GM18873 (cell line): Measurements from ENCODE around the gene DCAKD.

Source experiments
- ATAC-seq: cut with Tn5 transposase; IDR thresholded peaks from one replicate; pipeline ENCODE4 v1.9.1; 2021; ENCODE audit warnings: mild to moderate bottlenecking, moderate library complexity, moderate number of reproducible peaks; ENCODE audit not compliant: unreplicated experiment, low FRiP score

Gene DCAKD

DNA sequence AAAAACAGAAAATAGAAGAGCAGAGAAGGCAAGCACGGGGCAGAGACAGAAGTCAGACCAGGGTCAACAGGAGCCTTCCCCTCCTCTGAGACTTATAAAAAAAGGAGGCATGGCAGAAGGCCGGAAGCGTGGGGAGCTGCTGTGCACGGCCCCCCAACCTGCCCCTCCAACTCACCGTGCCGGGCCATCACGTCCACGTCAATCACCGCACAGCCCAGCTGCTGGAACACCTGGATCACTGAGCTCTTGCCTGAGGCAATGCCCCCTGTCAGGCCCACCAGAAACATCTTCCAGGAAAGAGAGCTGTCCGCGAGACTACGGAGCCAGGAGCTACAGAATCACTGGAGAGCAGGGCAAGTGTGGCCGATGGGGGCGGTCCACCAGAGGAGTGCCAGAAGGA, 16.8 kb downstream of the DCAKD start:
- no peak for ATAC-seq

- ATAC-seq = no peak
These were observed 19.3 kb downstream of the DCAKD start for GRCh38 chr17:45032174-45032541.

- no peak for ATAC-seq
These were observed 19.9 kb downstream of the DCAKD start for GRCh38 chr17:45031231-45032173.

DNA sequence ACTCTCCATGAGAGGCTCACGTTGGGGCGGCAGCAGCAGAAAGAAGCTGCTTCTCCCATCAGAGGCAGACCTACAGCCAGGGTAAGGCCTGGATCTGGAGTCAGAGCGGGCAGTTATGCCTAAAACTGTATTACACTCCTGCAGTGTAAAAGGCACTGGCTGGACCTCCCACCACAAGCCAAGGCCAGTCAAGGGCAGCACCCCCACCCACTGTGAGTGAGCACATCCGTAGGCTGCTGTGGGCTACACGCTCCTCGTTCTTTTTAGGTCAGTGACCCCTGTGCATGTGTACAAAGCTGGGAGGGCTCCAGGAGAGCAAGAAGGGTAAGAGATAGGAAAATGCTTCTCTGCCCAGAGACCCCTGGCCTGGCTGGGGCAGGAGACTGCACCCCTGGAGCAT, 20.7 kb downstream of the DCAKD start:
- no peak for ATAC-seq

DNA sequence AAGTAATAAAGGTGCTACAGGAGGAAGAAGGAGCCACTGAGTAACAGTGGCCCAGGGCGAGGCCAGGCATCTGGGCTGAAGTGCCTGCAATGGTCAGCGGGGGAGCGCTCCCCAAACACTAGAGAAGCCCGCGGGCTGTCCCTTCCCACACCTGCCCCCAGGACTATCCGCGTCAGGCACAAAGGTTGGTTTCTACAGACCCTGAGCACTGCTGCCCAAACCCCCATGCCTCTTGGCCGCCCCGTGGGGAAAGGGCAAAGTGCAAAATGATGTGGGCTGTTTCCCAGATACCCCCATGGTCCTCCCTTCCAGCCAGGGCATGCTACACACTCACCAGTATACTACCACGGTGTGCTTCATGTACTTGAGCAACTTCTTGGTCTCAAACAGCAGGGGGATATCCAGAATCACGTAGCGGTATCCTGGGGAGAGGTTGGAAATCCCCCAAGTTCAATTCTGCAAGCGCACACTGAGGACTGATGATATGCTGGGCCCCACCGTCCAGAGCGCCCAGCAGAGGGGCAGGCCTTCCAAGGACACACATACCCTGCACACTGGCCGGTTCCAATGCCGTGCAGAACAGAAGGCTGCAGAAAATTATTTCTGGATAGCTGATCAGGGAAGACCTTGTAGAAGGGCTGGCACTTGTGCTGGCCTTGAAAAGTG, 21.5 kb downstream of the DCAKD start:
- no peak for ATAC-seq

DNA sequence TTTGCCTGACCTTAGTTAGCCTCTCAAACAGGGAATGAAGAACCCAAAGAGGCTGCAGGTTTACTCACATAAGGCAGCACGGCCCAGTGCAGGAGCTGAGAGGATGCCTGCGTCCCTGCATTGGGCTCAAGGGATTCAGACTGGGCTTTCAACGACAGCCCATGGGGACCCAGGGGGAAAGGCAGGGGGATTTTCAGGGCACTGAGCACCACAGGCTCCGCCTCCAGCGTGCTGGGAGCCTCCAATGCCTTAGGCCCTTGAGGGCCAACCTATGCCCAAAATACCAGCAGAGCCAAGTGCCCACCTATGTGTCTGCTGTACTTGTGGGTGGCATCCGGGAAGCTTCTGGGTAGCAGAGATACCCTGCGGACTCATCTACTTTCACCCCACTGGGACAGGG, 22.3 kb downstream of the DCAKD start:
- ATAC-seq = no peak

DNA sequence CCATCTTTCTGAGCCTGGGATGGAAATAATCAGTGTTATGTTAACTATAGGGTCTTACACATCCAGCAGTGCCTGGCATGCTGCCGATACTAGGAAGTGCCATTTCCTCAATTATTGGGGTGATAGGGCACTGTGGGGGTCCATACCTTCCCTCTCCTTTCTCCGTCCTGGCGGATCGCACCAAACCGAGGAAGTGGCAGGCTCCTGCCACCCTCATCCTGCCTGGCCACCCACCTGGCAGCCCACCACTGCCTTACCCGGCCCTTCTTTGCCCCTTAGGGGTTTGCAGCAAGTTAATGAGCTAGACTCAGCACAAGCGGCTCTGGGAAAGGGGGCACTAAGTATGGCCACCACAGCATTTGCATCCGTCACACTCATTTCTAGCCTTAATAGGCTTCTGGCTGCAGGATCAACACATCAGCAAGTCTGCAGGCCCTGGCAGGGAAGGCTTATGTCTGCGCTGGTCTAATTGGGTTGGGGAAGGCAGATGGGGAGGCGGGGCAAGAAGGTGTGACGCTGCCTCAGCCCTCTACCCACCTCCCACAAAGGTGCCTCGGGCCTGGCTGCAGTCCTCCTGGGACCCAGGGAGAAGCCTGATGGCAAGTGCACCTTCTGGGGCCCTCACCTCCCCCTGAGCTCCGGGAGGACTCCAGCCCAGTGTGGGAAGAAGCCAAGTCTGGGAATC, 28.6 kb downstream of the DCAKD start:
- no peak for ATAC-seq

DNA sequence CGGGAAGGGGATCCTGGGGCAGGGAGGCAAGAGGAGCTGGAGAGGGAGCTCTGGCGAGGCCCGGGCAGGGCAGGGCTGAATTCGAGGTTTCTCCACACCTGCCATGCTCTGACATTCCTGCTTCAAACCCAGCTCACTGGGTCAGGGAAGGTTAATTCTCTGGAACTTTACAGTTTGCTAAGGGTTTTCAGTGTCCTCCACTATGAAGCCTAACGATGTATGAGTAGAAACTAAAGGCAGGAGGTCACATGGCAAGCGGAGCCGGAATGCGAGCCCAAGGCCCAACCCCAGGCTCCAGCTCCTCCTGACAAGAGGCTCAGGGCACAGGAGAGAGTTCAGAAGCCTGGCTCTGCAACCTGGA, 29.2 kb downstream of the DCAKD start:
- no peak for ATAC-seq

DNA sequence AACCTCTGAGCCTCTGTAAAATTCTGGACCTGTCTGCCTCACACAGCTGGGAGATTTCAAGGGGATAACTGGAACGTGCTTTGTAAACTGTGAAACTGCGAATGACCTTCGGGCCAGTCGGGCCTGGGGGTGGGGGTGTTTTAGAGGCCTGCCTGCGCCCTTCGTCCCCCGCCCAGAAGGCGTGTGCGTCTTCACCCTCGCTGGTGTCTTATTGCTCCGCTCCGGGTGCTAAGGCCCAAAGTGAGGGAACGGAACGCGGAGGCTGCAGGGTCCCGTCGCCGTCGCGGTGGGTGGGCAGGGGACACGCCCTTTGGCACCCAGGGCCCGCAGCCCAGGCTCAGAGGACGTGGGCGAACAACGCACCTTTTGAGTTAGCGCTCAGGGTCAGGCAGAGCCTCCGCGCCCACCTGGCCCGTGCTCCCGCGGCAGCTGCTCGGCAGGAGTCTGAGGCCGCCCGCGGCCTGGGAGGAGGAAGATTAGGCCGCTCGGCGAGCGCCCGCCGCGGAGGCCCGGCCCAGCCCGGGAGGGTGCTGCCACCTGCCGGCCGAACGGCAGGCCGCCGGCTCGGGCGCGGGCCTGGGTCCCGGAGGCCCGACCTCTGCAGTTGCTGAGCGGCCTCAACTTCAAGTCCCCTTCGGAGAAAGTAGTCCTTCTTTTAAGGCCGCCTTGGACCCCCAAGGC, 29.7 kb downstream of the DCAKD start:
- no peak for ATAC-seq

GRCh38 chr17:45020354-45021138, 30.9 kb downstream of the DCAKD start:
- ATAC-seq = no peak

DNA sequence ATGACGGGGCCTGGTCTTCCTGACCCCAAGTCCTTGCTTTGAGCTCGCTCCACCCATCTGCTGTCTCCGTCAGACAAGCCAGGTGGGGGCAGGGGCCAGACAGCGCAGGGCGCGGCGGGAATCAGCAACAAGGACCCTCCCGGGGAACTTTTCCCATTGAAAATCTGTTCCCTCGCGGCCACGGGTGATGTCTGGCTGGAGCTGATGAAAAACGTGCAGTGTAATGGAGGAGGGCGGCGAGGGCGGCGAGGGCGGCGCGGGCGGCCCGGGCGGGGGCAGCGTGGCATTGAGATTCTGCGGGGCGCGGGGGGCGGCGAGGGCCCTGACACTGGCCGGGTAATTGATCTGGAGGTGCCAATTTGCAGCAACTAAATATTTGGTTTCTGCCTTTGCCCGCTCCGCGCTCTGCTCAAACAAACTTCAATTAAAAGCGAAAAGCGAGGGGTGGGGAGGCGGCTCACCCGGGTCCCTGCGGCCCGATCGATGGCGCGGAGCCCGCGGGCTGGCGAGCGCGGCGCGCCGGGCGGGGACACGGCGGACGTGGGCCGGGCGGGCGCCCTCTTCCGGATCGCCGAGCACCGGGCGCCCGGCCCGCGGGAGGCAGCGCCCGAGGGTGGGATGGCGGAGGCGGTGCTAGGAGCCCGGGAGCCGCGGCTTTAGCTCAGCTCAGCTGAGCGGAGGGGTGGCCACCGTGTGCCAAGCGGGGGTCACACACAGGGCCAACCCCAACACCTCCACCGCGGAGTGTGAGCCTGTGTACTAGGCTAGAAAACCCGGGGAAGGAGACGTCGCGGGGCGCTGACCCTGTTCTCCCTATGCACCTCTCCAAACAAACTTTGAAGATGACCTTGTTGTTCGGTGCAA, 32.4 kb downstream of the DCAKD start:
- ATAC-seq = no peak

DNA sequence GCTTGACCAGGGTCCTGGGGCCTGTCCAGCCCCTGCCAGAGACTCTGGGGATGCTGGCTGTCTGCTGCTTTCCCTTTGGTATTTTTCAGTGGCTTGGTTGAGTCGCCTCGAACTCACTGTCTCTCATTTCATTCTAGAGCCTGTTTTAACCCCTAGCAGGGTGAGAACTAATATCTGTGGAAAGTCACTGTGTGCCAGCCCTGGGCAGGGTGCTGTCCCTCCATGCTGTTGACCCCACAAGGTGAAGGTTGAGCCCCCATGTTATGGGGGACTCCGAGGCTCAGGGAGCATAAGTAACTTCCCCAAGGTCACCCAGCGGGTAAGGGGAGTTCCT, 33.0 kb downstream of the DCAKD start:
- ATAC-seq = no peak

DNA sequence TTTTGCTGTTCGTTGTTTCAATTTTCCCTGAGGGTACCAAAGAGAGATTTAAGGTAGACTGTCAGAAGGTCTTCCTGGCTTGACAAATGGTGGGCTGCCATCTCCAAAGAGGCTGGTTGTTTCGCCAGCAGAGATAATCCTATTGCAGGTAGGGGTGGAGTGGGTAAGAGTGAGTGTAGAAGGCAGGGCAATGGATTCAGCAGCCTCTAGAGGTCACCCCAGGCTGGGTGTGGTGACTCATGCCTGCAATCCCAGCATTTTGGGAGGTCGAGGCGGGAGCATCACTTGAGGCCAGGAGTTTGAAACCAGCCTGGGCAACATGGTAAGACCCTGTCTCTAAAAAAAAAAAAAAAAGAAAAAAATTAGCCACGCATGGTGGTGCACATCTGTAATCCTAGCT, 34.6 kb downstream of the DCAKD start:
- no peak for ATAC-seq

GRCh38 chr17:45016237-45016636, 35.2 kb downstream of the DCAKD start:
- no peak for ATAC-seq

- ATAC-seq = no peak
These were observed 38.1 kb downstream of the DCAKD start for GRCh38 chr17:45013021-45013997.

DNA sequence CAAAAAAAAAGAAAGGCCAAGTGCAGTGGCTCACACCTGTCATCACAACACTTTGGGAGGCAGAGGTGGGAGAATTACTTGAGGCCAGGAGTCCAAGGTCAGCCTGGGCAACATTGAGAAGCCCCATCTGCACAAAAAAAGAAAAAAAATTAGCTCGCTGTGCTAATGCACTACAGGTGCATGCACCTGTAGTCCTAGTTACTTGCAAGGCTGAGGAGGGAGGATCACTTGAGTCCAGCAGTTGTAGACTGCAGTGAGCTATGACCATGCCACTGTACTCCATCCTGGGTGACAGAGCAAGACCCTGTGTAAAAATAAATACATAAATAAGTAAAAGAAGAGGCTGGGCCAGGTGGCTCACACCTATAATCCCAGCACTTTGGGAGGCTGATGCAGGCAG, 39.7 kb downstream of the DCAKD start:
- ATAC-seq = no peak

- no peak for ATAC-seq
These were observed 41.6 kb downstream of the DCAKD start for GRCh38 chr17:45009676-45010467.
